WTC11 (cell line): ENCODE results near the gene C10orf90. TPM values are rescaled to one million over a fixed set of nuclear protein-coding genes. Genes with fewer than 3 reads are reported as not detected.

ENCODE experiments used
- ATAC-seq: fragments of 200-7000 bp; cut with Tn5 transposase; 2 replicates; pipeline ENCODE4 v1.10.0; 2021; ENCODE audit warnings: mild to moderate bottlenecking, moderate library complexity
- CTCF ChIA-PET: fragments of 300-600 bp; sonication (Branson Sonifier 250); formaldehyde crosslinking; loops from one replicate; lab custom pipeline; 2021; ENCODE audit warnings: antibody characterized with exemption; lab: Charles Lee
- POLR2A ChIA-PET: fragments of 350-600 bp; sonication (Branson Sonifier 250); formaldehyde crosslinking; loops from one replicate; lab custom pipeline; 2021; ENCODE audit warnings: antibody characterized with exemption; lab: Charles Lee
- DNase-seq: peaks from one replicate; pipeline ENCODE4 v3.0.0; 2021; ENCODE audit warnings: low spot score
- H3K27ac Mint-ChIP-seq: 2 replicates; pipeline ENCODE4 v1.8.0; 2021; ENCODE audit warnings: mixed read lengths
- H3K27me3 Mint-ChIP-seq: 2 replicates; pipeline ENCODE4 v1.8.0; 2021; ENCODE audit warnings: low read depth, mild to moderate bottlenecking, moderate library complexity, mixed read lengths
- H3K36me3 Mint-ChIP-seq: 2 replicates; pipeline ENCODE4 v1.8.0; 2021; ENCODE audit warnings: mixed read lengths
- H3K4me1 Mint-ChIP-seq: 2 replicates; pipeline ENCODE4 v1.8.0; 2022; ENCODE audit warnings: mixed read lengths
- H3K4me3 Mint-ChIP-seq: 2 replicates; pipeline ENCODE4 v1.8.0; 2021; ENCODE audit warnings: mild to moderate bottlenecking, moderate library complexity, mixed read lengths
- H3K9me3 Mint-ChIP-seq: 2 replicates; pipeline ENCODE4 v1.8.0; 2021; ENCODE audit warnings: mixed read lengths
- ESRRA ChIP-seq: sonication (generic); formaldehyde crosslinking; IDR thresholded peaks from 2 replicates; pipeline ENCODE4 v1.8.1; 2022; ENCODE audit warnings: mild to moderate bottlenecking, missing genetic modification reagents, borderline replicate concordance
- FOXP4 ChIP-seq: sonication (generic); formaldehyde crosslinking; IDR thresholded peaks from 2 replicates; pipeline ENCODE4 v1.8.0; 2022; ENCODE audit warnings: mild to moderate bottlenecking, missing genetic modification reagents
- NFATC4 ChIP-seq: fragments of 250-450 bp; sonication (Bioruptor Pico); IDR thresholded peaks from 2 replicates; pipeline ENCODE4 v1.9.0; 2021; ENCODE audit warnings: mild to moderate bottlenecking
- NFYB ChIP-seq: sonication (generic); formaldehyde crosslinking; conservative IDR thresholded peaks from 2 replicates; pipeline ENCODE4 v1.8.0; 2022; ENCODE audit warnings: low read depth, missing genetic modification reagents
- NR3C1 ChIP-seq: sonication (generic); formaldehyde crosslinking; conservative IDR thresholded peaks from 2 replicates; pipeline ENCODE4 v1.8.1; 2023; ENCODE audit warnings: low read depth, mild to moderate bottlenecking, missing genetic modification reagents
- SP1 ChIP-seq: sonication (generic); formaldehyde crosslinking; conservative IDR thresholded peaks from 2 replicates; pipeline ENCODE4 v1.8.1; 2022; ENCODE audit warnings: missing genetic modification reagents
- TEAD1 ChIP-seq: sonication (generic); formaldehyde crosslinking; IDR thresholded peaks from 2 replicates; pipeline ENCODE4 v1.8.0; 2022; ENCODE audit warnings: mild to moderate bottlenecking, missing genetic modification reagents
- USF1 ChIP-seq: sonication (generic); formaldehyde crosslinking; IDR thresholded peaks from 2 replicates; pipeline ENCODE4 v1.8.0; 2022; ENCODE audit warnings: mild to moderate bottlenecking, missing genetic modification reagents
- ZBTB21 ChIP-seq: sonication (generic); formaldehyde crosslinking; IDR thresholded peaks from 2 replicates; pipeline ENCODE4 v1.8.1; 2023; ENCODE audit warnings: mild to moderate bottlenecking, missing genetic modification reagents, borderline replicate concordance
- ZMAT4 ChIP-seq: fragments of 250-450 bp; sonication (Bioruptor Pico); IDR thresholded peaks from 2 replicates; pipeline ENCODE4 v1.9.0; 2021; ENCODE audit warnings: mild to moderate bottlenecking
- ZNF232 ChIP-seq: sonication (generic); formaldehyde crosslinking; IDR thresholded peaks from 2 replicates; pipeline ENCODE4 v1.8.0; 2022; ENCODE audit warnings: mild to moderate bottlenecking, missing genetic modification reagents
- ZNF263 ChIP-seq: sonication (generic); formaldehyde crosslinking; IDR thresholded peaks from 2 replicates; pipeline ENCODE4 v1.8.1; 2022; ENCODE audit warnings: low read depth, mild to moderate bottlenecking, moderate library complexity, missing genetic modification reagents
- ZNF416 ChIP-seq: fragments of 250-450 bp; sonication (Bioruptor Pico); IDR thresholded peaks from 2 replicates; pipeline ENCODE4 v1.9.0; 2021; ENCODE audit warnings: mild to moderate bottlenecking, inconsistent platforms
- ZNF425 ChIP-seq: fragments of 250-450 bp; sonication (Bioruptor Pico); conservative IDR thresholded peaks from 2 replicates; pipeline ENCODE4 v1.9.0; 2021; ENCODE audit warnings: mild to moderate bottlenecking
- total RNA-seq: library from RNA; stranded (reverse); gene quantifications from 3 replicates; pipeline ENCODE4 v1.2.3, GENCODE V29; 2021
- TF ChIP-seq, protein P1 (sequence below): sonication (generic); formaldehyde crosslinking; IDR thresholded peaks from 2 replicates; pipeline ENCODE4 v1.8.1; 2022; ENCODE audit warnings: mild to moderate bottlenecking, missing genetic modification reagents, moderate library complexity, borderline replicate concordance
- TF ChIP-seq, protein P2 (sequence below): fragments of 200-600 bp; IDR thresholded peaks from 2 replicates; pipeline ENCODE4 v1.8.0; 2022; ENCODE audit warnings: antibody characterized with exemption
- TF ChIP-seq, protein P3 (sequence below): fragments of 250-450 bp; sonication (Bioruptor Pico); IDR thresholded peaks from 2 replicates; pipeline ENCODE4 v2.1.2; 2022; ENCODE audit warnings: mild to moderate bottlenecking, moderate library complexity
- TF ChIP-seq, protein P4 (sequence below): fragments of 250-450 bp; sonication (Bioruptor Pico); IDR thresholded peaks from 2 replicates; pipeline ENCODE4 v1.9.0; 2021; ENCODE audit warnings: mild to moderate bottlenecking, borderline replicate concordance

C10orf90 gene
- total RNA-seq, 1 experiment from 2014 or later: 0.85 TPM

DNA sequence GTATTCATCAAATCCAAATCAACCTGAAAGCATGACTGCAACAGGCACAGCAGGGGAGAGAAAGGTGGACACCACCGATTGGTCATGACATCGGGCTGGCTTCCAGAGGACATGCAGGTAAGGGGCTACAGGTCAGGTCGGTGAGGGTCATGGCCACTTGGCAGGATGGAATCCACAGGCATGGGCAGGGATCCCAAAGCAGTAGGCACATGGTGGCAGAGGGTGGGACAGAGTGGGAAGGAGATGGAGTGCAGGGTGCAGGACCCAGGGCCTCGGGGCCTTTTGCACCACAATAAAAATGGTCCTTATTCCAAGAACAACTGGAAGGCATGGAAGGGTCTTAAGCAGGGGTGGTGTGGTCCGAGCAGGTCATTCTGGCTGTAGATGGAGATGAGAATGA is 33.0 kb downstream of the C10orf90 start:
- H3K36me3 Mint-ChIP-seq: no peaks in the 10 kb centered on the region
- DNase-seq: no peak
- no peak overlapping the region for H3K4me3 Mint-ChIP-seq
- CTCF ChIA-PET: interaction anchor here (1.4 kb wide), 1 partner anchor 112 kb away, joined by 3 read pairs; no protein-coding TSS in a partner anchor
- H3K27ac Mint-ChIP-seq: no peak overlapping the region
- TF ChIP-seq ZNF232 (no peak), NR3C1 (CRISPR knock-in tag) (no peak), ZBTB21 (no peak), NFATC4 (CRISPR knock-in tag) (no peak), SP1 (CRISPR knock-in tag) (no peak), ZNF416 (CRISPR knock-in tag) (no peak), ZMAT4 (CRISPR knock-in tag) (no peak)
- TF ChIP-seq, protein P1, sequence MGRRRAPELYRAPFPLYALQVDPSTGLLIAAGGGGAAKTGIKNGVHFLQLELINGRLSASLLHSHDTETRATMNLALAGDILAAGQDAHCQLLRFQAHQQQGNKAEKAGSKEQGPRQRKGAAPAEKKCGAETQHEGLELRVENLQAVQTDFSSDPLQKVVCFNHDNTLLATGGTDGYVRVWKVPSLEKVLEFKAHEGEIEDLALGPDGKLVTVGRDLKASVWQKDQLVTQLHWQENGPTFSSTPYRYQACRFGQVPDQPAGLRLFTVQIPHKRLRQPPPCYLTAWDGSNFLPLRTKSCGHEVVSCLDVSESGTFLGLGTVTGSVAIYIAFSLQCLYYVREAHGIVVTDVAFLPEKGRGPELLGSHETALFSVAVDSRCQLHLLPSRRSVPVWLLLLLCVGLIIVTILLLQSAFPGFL (CRISPR knock-in tag): no peak
- TF ChIP-seq, protein P2, sequence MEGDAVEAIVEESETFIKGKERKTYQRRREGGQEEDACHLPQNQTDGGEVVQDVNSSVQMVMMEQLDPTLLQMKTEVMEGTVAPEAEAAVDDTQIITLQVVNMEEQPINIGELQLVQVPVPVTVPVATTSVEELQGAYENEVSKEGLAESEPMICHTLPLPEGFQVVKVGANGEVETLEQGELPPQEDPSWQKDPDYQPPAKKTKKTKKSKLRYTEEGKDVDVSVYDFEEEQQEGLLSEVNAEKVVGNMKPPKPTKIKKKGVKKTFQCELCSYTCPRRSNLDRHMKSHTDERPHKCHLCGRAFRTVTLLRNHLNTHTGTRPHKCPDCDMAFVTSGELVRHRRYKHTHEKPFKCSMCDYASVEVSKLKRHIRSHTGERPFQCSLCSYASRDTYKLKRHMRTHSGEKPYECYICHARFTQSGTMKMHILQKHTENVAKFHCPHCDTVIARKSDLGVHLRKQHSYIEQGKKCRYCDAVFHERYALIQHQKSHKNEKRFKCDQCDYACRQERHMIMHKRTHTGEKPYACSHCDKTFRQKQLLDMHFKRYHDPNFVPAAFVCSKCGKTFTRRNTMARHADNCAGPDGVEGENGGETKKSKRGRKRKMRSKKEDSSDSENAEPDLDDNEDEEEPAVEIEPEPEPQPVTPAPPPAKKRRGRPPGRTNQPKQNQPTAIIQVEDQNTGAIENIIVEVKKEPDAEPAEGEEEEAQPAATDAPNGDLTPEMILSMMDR: no peak
- TF ChIP-seq, protein P3, sequence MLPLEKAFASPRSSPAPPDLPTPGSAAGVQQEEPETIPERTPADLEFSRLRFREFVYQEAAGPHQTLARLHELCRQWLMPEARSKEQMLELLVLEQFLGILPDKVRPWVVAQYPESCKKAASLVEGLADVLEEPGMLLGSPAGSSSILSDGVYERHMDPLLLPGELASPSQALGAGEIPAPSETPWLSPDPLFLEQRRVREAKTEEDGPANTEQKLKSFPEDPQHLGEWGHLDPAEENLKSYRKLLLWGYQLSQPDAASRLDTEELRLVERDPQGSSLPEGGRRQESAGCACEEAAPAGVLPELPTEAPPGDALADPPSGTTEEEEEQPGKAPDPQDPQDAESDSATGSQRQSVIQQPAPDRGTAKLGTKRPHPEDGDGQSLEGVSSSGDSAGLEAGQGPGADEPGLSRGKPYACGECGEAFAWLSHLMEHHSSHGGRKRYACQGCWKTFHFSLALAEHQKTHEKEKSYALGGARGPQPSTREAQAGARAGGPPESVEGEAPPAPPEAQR (CRISPR knock-in tag): no peak
- TF ChIP-seq, protein P4, sequence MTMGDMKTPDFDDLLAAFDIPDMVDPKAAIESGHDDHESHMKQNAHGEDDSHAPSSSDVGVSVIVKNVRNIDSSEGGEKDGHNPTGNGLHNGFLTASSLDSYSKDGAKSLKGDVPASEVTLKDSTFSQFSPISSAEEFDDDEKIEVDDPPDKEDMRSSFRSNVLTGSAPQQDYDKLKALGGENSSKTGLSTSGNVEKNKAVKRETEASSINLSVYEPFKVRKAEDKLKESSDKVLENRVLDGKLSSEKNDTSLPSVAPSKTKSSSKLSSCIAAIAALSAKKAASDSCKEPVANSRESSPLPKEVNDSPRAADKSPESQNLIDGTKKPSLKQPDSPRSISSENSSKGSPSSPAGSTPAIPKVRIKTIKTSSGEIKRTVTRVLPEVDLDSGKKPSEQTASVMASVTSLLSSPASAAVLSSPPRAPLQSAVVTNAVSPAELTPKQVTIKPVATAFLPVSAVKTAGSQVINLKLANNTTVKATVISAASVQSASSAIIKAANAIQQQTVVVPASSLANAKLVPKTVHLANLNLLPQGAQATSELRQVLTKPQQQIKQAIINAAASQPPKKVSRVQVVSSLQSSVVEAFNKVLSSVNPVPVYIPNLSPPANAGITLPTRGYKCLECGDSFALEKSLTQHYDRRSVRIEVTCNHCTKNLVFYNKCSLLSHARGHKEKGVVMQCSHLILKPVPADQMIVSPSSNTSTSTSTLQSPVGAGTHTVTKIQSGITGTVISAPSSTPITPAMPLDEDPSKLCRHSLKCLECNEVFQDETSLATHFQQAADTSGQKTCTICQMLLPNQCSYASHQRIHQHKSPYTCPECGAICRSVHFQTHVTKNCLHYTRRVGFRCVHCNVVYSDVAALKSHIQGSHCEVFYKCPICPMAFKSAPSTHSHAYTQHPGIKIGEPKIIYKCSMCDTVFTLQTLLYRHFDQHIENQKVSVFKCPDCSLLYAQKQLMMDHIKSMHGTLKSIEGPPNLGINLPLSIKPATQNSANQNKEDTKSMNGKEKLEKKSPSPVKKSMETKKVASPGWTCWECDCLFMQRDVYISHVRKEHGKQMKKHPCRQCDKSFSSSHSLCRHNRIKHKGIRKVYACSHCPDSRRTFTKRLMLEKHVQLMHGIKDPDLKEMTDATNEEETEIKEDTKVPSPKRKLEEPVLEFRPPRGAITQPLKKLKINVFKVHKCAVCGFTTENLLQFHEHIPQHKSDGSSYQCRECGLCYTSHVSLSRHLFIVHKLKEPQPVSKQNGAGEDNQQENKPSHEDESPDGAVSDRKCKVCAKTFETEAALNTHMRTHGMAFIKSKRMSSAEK (CRISPR knock-in tag): no peak
- POLR2A ChIA-PET: no interaction called here
- H3K27me3 Mint-ChIP-seq: no peaks in the 10 kb centered on the region; the same call in 1 of the 2 replicates
- ATAC-seq: no peak
- no peaks in the 10 kb centered on the region for H3K4me1 Mint-ChIP-seq
- H3K9me3 Mint-ChIP-seq: peaks cover 9% of the 10 kb centered on the region; the same call in 1 of the 2 replicates

DNA sequence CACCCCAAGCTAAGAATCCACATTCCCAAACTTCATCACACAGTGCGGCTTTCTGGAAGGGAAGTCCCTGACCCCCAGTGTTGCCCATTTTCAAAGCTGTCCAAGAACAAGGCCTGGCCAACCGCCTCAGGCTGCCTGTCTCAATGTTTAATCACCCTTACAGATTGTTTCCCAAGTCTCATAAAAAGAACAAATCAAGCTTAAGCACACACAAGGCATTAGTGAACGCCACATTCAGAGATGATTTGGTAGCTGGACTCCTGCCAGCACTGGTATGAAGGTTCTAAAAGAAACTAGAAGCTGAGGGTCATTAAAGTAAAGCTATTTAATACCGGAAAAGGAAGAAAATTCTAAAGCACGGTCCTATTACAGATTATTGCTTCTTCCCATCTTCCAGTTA is 35.6 kb downstream of the C10orf90 start:
- Mint-ChIP-seq H3K27me3 (no peaks in the 10 kb centered on the region; the same call in 1 of the 2 replicates), H3K4me1 (no peaks in the 10 kb centered on the region), H3K36me3 (no peaks in the 10 kb centered on the region), H3K9me3 (peaks cover 8% of the 10 kb centered on the region; the same call in 1 of the 2 replicates), H3K27ac (no peak overlapping the region), H3K4me3 (no peak overlapping the region)
- CTCF ChIA-PET: no interaction called here
- no peak for DNase-seq
- no peak for ATAC-seq
- POLR2A ChIA-PET: no interaction called here
- no peak for TF ChIP-seq TEAD1
- no peak for TF ChIP-seq FOXP4 (CRISPR knock-in tag)
- no peak for TF ChIP-seq NFYB (CRISPR knock-in tag)
- TF ChIP-seq ESRRA (CRISPR knock-in tag): no peak
- no peak for TF ChIP-seq ZNF263
- no peak for TF ChIP-seq USF1 (CRISPR knock-in tag)
- TF ChIP-seq, protein P2: no peak
- TF ChIP-seq ZNF425 (CRISPR knock-in tag): no peak
- no peak for TF ChIP-seq NR3C1 (CRISPR knock-in tag)
